GM12878 (cell line): Measurements from ENCODE around the gene DVL2. TPM values are rescaled to one million over a fixed set of nuclear protein-coding genes. Genes with fewer than 3 reads are reported as not detected.

Source experiments
- ATAC-seq: fragments of 200-7000 bp; cut with Tn5 transposase; 3 replicates; pipeline ENCODE4 v1.9.1; 2020; ENCODE audit warnings: mild to moderate bottlenecking, moderate library complexity
- BruUV-seq: library from RNA; stranded (reverse); fragments of 400-500 nt; replicated peaks from 2 replicates; lab custom pipeline; 2021; lab: Mats Ljungman, UMichigan
- CTCF ChIA-PET: fragments of 300-600 bp; sonication (Branson Sonifier 250); formaldehyde crosslinking; extraction: SDS; loops from one replicate; lab custom pipeline; 2021; ENCODE audit warnings: inconsistent platforms; lab: Yijun Ruan, JAX
- POLR2A ChIA-PET: fragments of 350-600 bp; formaldehyde crosslinking; extraction: SDS; loops from one replicate; lab custom pipeline; 2021; ENCODE audit warnings: inconsistent platforms; lab: Charles Lee
- RAD21 ChIA-PET: fragments of 300-600 bp; sonication (Branson Sonifier 250); formaldehyde crosslinking; loops from one replicate; lab custom pipeline; 2023; ENCODE audit warnings: antibody characterized with exemption; ENCODE audit not compliant: unreplicated experiment; lab: Charles Lee
- SMC1A ChIA-PET: fragments of 300-600 bp; sonication (Branson Sonifier 250); formaldehyde crosslinking; loops from one replicate; lab custom pipeline; 2023; ENCODE audit not compliant: unreplicated experiment, uncharacterized antibody; lab: Charles Lee
- DNase-seq: peaks from one replicate; pipeline ENCODE4 v3.0.0-alpha.2; 2011; ENCODE audit warnings: low read depth, low spot score
- FAIRE-seq: peaks from 3 replicates; lab custom pipeline; 2011; peaks lifted over from hg19 to GRCh38; lab: Jason Lieb, UNC
- H2AFZ ChIP-seq: 2 replicates; pipeline ENCODE4 v1.6.0; 2011; ENCODE audit warnings: low read depth, low read length, control low read depth; ENCODE audit not compliant: control insufficient read depth
- H3K27ac ChIP-seq: 2 replicates; pipeline ENCODE4 v1.5.1; 2011; ENCODE audit warnings: control low read depth; ENCODE audit not compliant: control insufficient read depth, insufficient read depth
- H3K27me3 ChIP-seq, 2 experiments: replicated peaks in 1 of 2; 2 replicates each; pipeline versions ENCODE4 v1.6.0 to v1.6.1; 2011; ENCODE audit warnings: low read length in 1 of 2; ENCODE audit not compliant: control insufficient read depth in 2 of 2, insufficient read depth in 2 of 2
- H3K36me3 ChIP-seq, 2 experiments: 2 replicates each; pipeline ENCODE4 v1.5.1; 2011; ENCODE audit warnings: low read length in 1 of 2; ENCODE audit not compliant: control insufficient read depth in 2 of 2, insufficient read depth in 2 of 2
- H3K4me1 ChIP-seq: 2 replicates; pipeline ENCODE4 v1.6.1; 2011; ENCODE audit warnings: mild to moderate bottlenecking, low read length, moderate library complexity, mixed read lengths; ENCODE audit not compliant: control insufficient read depth, insufficient read depth
- H3K4me2 ChIP-seq: 2 replicates; pipeline ENCODE4 v1.6.0; 2011; ENCODE audit warnings: control low read depth; ENCODE audit not compliant: control insufficient read depth, insufficient read depth
- H3K4me3 ChIP-seq: fragments of 200-600 bp; sonication (generic); 2 replicates; pipeline ENCODE4 v1.5.1; 2016
- H3K79me2 ChIP-seq: 2 replicates; pipeline ENCODE4 v1.6.0; 2011; ENCODE audit warnings: low read length; ENCODE audit not compliant: control insufficient read depth, insufficient read depth
- H3K9ac ChIP-seq: 2 replicates; pipeline ENCODE4 v1.8.0; 2011; ENCODE audit warnings: low read length, control low read depth, mixed read lengths; ENCODE audit not compliant: control insufficient read depth, insufficient read depth
- H3K9me3 ChIP-seq: replicated peaks from 3 replicates; pipeline ENCODE4 v1.5.1; 2011; ENCODE audit warnings: mild to moderate bottlenecking, low read length; ENCODE audit not compliant: control insufficient read depth, insufficient read depth
- H4K20me1 ChIP-seq: 2 replicates; pipeline ENCODE4 v1.6.0; 2011; ENCODE audit not compliant: control insufficient read depth, insufficient read depth
- BACH1 ChIP-seq: fragments of 450-650 bp; IDR thresholded peaks from 2 replicates; pipeline ENCODE4 v1.6.1; 2017; ENCODE audit warnings: mild to moderate bottlenecking, borderline replicate concordance
- BCLAF1 ChIP-seq: fragments of 450-650 bp; IDR thresholded peaks from 2 replicates; pipeline ENCODE4 v1.6.1; 2017; ENCODE audit warnings: antibody characterized with exemption, mild to moderate bottlenecking, moderate library complexity
- ELK1 ChIP-seq: IDR thresholded peaks from 2 replicates; pipeline ENCODE4 v1.6.1; 2012; ENCODE audit warnings: low read depth, low read length, improper control_type of control experiment
- GABPA ChIP-seq: IDR thresholded peaks from 2 replicates; pipeline ENCODE4 v1.6.1; 2014; ENCODE audit warnings: antibody characterized with exemption, low read depth, mild to moderate bottlenecking, inconsistent platforms
- HSF1 ChIP-seq: fragments of 150-350 bp; IDR thresholded peaks from 2 replicates; pipeline ENCODE4 v1.6.1; 2014; ENCODE audit warnings: mild to moderate bottlenecking, low read depth, low read length
- JUND ChIP-seq: IDR thresholded peaks from 2 replicates; pipeline ENCODE4 v1.6.1; 2012; ENCODE audit warnings: low read depth, mild to moderate bottlenecking, low read length, improper control_type of control experiment, moderate library complexity
- NFYA ChIP-seq: IDR thresholded peaks from 2 replicates; pipeline ENCODE4 v1.6.1; 2011; ENCODE audit warnings: low read depth, mild to moderate bottlenecking, low read length, improper control_type of control experiment, borderline replicate concordance
- NR2C1 ChIP-seq: fragments of 450-650 bp; IDR thresholded peaks from 2 replicates; pipeline ENCODE4 v1.6.1; 2017; ENCODE audit warnings: antibody characterized with exemption, mild to moderate bottlenecking, moderate library complexity
- POLR2A ChIP-seq: IDR thresholded peaks from 2 replicates; pipeline ENCODE4 v1.6.1; 2011; ENCODE audit warnings: low read depth, mild to moderate bottlenecking, low read length
- RBBP5 ChIP-seq: fragments of 200-600 bp; sonication (generic); conservative IDR thresholded peaks from 2 replicates; pipeline ENCODE4 v1.6.1; 2016
- RELA ChIP-seq: fragments of 450-650 bp; IDR thresholded peaks from 2 replicates; pipeline ENCODE4 v1.8.0; 2014; ENCODE audit warnings: borderline replicate concordance; ENCODE audit not compliant: partially characterized antibody
- RELB ChIP-seq: fragments of 450-650 bp; IDR thresholded peaks from 2 replicates; pipeline ENCODE4 v1.6.1; 2017; ENCODE audit warnings: low read depth, mild to moderate bottlenecking, moderate library complexity
- SMARCA5 ChIP-seq: fragments of 450-650 bp; IDR thresholded peaks from 2 replicates; pipeline ENCODE4 v1.6.1; 2017; ENCODE audit warnings: mild to moderate bottlenecking
- TCF3 ChIP-seq: IDR thresholded peaks from 2 replicates; pipeline ENCODE4 v1.6.1; 2012; ENCODE audit warnings: low read depth, mild to moderate bottlenecking, low read length, borderline replicate concordance; ENCODE audit not compliant: insufficient read depth
- ZNF622 ChIP-seq: fragments of 450-650 bp; IDR thresholded peaks from 2 replicates; pipeline ENCODE4 v1.6.1; 2017; ENCODE audit warnings: mild to moderate bottlenecking, inconsistent platforms
- WGBS: methylation state at CpG from one replicate; pipeline ENCODE4 v1.1.6; 2016; ENCODE audit warnings: low lambda C conversion rate; ENCODE audit not compliant: insufficient replicate concordance, insufficient coverage; ENCODE audit errors: missing lambda C conversion rate; 5-methylcytosine and 5-hydroxymethylcytosine counted together
- in situ Hi-C: fragments of 300-500 bp; cut with MboI; formaldehyde crosslinking; loops from 9 replicates; pipeline ENCODE4 v1.14.3; 2018; ENCODE audit warnings: mixed read lengths
- intact Hi-C: fragments of 100-400 bp; cut with micrococcal nuclease; formaldehyde crosslinking; loops from one replicate; pipeline ENCODE4 v1.14.2; 2022; ENCODE audit not compliant: unreplicated experiment
- polyA plus RNA-seq, 11 experiments: library from polyadenylated mRNA; depleted of rRNA in 4 of 11; unstranded in 6 of 11; stranded (reverse) in 5 of 11; fragments of >200 nt; fragmentation: Nextera tagmentation in 4 of 11; fragmentation: Illumina TruSeq in 1 of 11; extraction: Ambion mirVana in 4 of 11; extraction: Trizol in 1 of 11; gene quantifications; 1 replicate in 1 of 11; 2 replicates in 10 of 11; pipeline versions ENCODE4 v1.2.1 to v1.2.3, GENCODE V29; 2011 to 2016; ENCODE audit warnings: inconsistent platforms in 2 of 11, missing spikeins in 2 of 11, low read depth in 1 of 11
- total RNA-seq, 4 experiments: library from RNA; depleted of rRNA in 3 of 4; stranded (reverse); fragments of >200 nt in 3 of 4; fragmentation: Illumina TruSeq in 1 of 4; extraction: Trizol in 1 of 4; gene quantifications; 2 replicates each; pipeline versions ENCODE4 v1.2.1 to v1.2.3, GENCODE V29; 2013 to 2021

DVL2 gene
- total and polyA plus RNA-seq, 10 of the 15 experiments (the other 5 are each of a cell fraction or from before 2014, with no cell fraction given), result 0.97 to 44.8 (median 23.2) TPM

- ATAC-seq, result no peak
- SMC1A ChIA-PET, result no interaction called here
- no peak overlapping the region for H3K9ac ChIP-seq
- POLR2A ChIA-PET, result no interaction called here
- CTCF ChIA-PET, result no interaction called here
- peaks cover 6% of the 10 kb centered on the region; the same call in 1 of the 2 replicates for H3K4me1 ChIP-seq
- in situ Hi-C loops, result no loop called here
- RAD21 ChIA-PET, result no interaction called here
- intact Hi-C loops, result no loop called here
- TF ChIP-seq ELK1 (no peak), BACH1 (no peak), POLR2A (no peak), BCLAF1 (no peak), SMARCA5 (no peak), RBBP5 (no peak), GABPA (no peak), RELB (no peak), HSF1 (no peak), NR2C1 (no peak), JUND (no peak), NFYA (no peak), TCF3 (no peak), RELA (no peak), ZNF622 (no peak)
- H3K27me3 ChIP-seq, result no peaks in the 10 kb centered on the region
- no peak overlapping the region for H2AFZ ChIP-seq
- H3K4me3 ChIP-seq, result no peak overlapping the region
- no peak overlapping the region for H3K27ac ChIP-seq
- no TSS peak for BruUV-seq
- FAIRE-seq, result no peak
- DNase-seq, result no peak
- H3K79me2 ChIP-seq, result no peaks in the 10 kb centered on the region
- H4K20me1 ChIP-seq, result no peaks in the 10 kb centered on the region
- H3K4me2 ChIP-seq, result no peak overlapping the region
- no peaks in the 10 kb centered on the region for H3K9me3 ChIP-seq
- no peaks in the 10 kb centered on the region for H3K36me3 ChIP-seq
- 35% methylated on average over 11 of the region's 21 CpGs for WGBS
These were observed 26.2 kb downstream of the DVL2 start for GRCh38 chr17:7208027-7208571.
